Body of pancreas (tissue), 4 donors: Measurements from ENCODE around the gene NUP98. TPM values are rescaled to one million over a fixed set of nuclear protein-coding genes. Genes with fewer than 3 reads are reported as not detected.
"Not testable (repeated sequence)": the region's sequence is repeated elsewhere in the genome, so short reads cannot be mapped to it uniquely, and the experiment has no call there.

Experiments
- ATAC-seq: fragments of 150-250 bp; one replicate; pipeline ENCODE4 v1.9.1; 2016
- DNase-seq, 4 donors: peaks; one replicate each; pipeline ENCODE4 v3.0.0-alpha.2; 2019
- H3K27ac ChIP-seq, 4 donors: fragments of 200-600 bp; sonication (generic); 1 replicate in 3 of 4; 2 replicates in 1 of 4; pipeline versions ENCODE4 v1.5.1 to v1.6.1; 2016 to 2019; ENCODE audit warnings: mild to moderate bottlenecking in 1 of 4, mixed read lengths in 1 of 4, moderate library complexity in 1 of 4
- H3K27me3 ChIP-seq, 2 donors: fragments of 200-600 bp; sonication (generic); one replicate each; pipeline ENCODE4 v1.6.0; 2016; ENCODE audit warnings: mild to moderate bottlenecking in 1 of 2
- H3K36me3 ChIP-seq, 2 donors: fragments of 200-600 bp; sonication (generic); replicated peaks in 1 of 2; 2 replicates each; pipeline ENCODE4 v1.5.1; 2016; ENCODE audit warnings: low read depth in 2 of 2; ENCODE audit not compliant: insufficient read depth in 1 of 2
- H3K4me1 ChIP-seq: fragments of 200-600 bp; sonication (generic); one replicate; pipeline ENCODE4 v1.6.0; 2016
- H3K4me3 ChIP-seq, 2 donors: fragments of 200-600 bp; sonication (generic); 1 replicate in 1 of 2; 2 replicates in 1 of 2; pipeline ENCODE4 v1.5.1; 2016 to 2019
- H3K9me3 ChIP-seq, 3 donors: fragments of 200-600 bp; sonication (generic); 1 replicate in 2 of 3; 2 replicates in 1 of 3; pipeline ENCODE4 v1.5.1; 2016
- CTCF ChIP-seq, 7 experiments: fragments of 450-650 bp in 4 of 7; fragments of 200-600 bp in 3 of 7; sonication (generic) in 3 of 7; IDR thresholded peaks; one replicate each; pipeline ENCODE4 v1.5.1; 2016 to 2019; ENCODE audit warnings: antibody characterized with exemption in 7 of 7
- POLR2A ChIP-seq, 3 donors: fragments of 450-650 bp; IDR thresholded peaks; one replicate each; pipeline ENCODE4 v1.6.1; 2016; ENCODE audit warnings: antibody characterized with exemption in 3 of 3, mild to moderate bottlenecking in 2 of 3
- WGBS, 2 donors: methylation state at CpG; one replicate each; pipeline ENCODE4 v1.1.5; 2017; 5-methylcytosine and 5-hydroxymethylcytosine counted together
- intact Hi-C: fragments of 100-400 bp; cut with DNase I; formaldehyde crosslinking; loops from one replicate; pipeline ENCODE4 v1.15.1; 2023
- total RNA-seq, 2 donors: library from RNA; depleted of rRNA; stranded (reverse); fragments of >200 nt; gene quantifications; one replicate each; pipeline ENCODE4 v1.1.0, GENCODE V29; 2016

The NUP98 gene
- total RNA-seq, 2 donors from 2014 or later: 37.9 to 62.0 TPM

DNA sequence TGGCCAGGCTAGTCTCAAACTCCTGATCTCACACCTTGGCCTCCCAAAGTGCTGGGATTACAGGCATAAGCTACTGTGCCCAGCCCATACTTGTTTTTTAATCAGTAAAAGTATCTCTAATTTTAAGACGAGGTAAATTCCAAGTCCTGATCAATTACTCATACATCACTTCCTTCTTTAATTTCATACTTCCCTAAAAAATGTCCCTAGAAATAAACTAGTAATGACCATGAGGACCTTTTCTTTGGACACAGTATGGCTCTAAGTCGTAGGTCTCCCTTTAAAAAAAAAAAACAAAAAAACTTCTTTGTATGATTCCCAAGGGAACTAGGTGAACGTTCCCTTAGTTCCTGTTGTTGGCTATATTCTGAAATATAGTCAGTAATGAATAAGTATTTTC, 29.8 kb downstream of the NUP98 start:
- TF ChIP-seq POLR2A (IDR thresholded peaks at IDR 0.05): no peak
- TF ChIP-seq CTCF (IDR thresholded peaks at IDR 0.05): no peak
- Histone ChIP-seq H3K27me3 (no peaks in the 10 kb centered on the region), H3K36me3 (peaks cover 8 to 44% of the 10 kb centered on the region in 2 donors), H3K4me1 (no peaks in the 10 kb centered on the region), H3K9me3 (no peaks in the 10 kb centered on the region), H3K27ac (no peak overlapping the region), H3K4me3 (no peak overlapping the region)
- ATAC-seq (no peak), DNase-seq (no peak)
- 64 to 77% methylated on average over 3 of the region's 3 CpGs for WGBS, 2 donors
- intact Hi-C loops: no loop called here

- H3K27ac ChIP-seq, intact Hi-C loops, H3K4me3 ChIP-seq, DNase-seq, H3K4me1 ChIP-seq, H3K27me3 ChIP-seq, H3K9me3 ChIP-seq, ATAC-seq: not testable (repeated sequence)
- WGBS, 2 donors: 82 to 90% methylated on average over 9 of the region's 9 CpGs
- H3K36me3 ChIP-seq: peaks cover 8 to 41% of the 10 kb centered on the region in 2 donors
Observed at GRCh38 chr11:3766836-3767235, 30.5 kb downstream of the NUP98 start.

DNA sequence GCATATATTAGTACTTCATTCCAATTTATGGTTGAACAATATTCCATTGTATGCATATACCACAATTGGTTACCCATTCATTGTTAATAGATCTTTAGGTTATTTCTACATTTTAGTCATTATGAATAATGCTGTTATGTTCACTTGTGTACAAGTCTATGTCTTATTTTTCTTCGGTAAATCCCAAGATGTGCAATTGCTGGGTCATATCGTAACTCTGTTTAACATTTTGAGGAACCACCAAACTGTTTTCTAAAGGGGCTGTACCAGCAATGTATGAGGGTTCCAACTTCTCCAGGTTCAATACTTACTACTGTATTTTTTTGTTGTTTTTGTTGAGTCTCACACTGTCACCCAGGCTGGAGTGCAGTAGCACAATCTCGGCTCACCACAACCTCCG, 33.1 kb downstream of the NUP98 start:
- WGBS, 2 donors: 96 to 97% methylated on average over 4 of the region's 4 CpGs
- no peaks in the 10 kb centered on the region for H3K9me3 ChIP-seq
- no peak overlapping the region for H3K27ac ChIP-seq
- no peak for TF ChIP-seq CTCF (IDR thresholded peaks at IDR 0.05)
- no peak for TF ChIP-seq POLR2A (IDR thresholded peaks at IDR 0.05)
- H3K4me3 ChIP-seq: no peak overlapping the region
- H3K27me3 ChIP-seq: no peaks in the 10 kb centered on the region
- DNase-seq: no peak
- intact Hi-C loops: no loop called here
- peaks cover 8 to 41% of the 10 kb centered on the region in 2 donors for H3K36me3 ChIP-seq
- H3K4me1 ChIP-seq: no peaks in the 10 kb centered on the region
- no peak for ATAC-seq

DNA sequence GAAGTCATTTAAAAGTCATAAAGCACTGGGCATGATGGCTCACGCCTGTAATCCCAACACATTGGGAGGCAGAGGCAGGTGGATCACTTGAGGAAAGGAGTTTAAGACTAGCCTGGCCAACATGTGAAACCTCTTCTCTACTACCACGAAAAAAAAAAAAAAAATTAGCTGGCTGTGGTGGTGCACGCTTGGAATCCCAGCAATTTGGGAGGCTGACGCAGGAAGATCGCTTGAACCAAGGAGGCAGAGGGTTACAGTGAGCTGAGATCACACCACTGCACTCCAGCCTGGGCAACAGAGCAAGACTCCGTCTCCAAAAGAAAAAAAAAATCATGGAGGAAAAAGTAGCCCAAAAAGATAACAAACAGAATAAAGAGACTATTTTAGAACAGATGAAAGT, 42.2 kb downstream of the NUP98 start:
- Histone ChIP-seq H3K27ac (no peak overlapping the region), H3K4me1 (no peaks in the 10 kb centered on the region), H3K36me3 (peaks cover 13 to 26% of the 10 kb centered on the region in 2 donors), H3K9me3 (no peaks in the 10 kb centered on the region), H3K4me3 (no peak overlapping the region), H3K27me3 (no peaks in the 10 kb centered on the region)
- TF ChIP-seq POLR2A (IDR thresholded peaks at IDR 0.05) (no peak), CTCF (IDR thresholded peaks at IDR 0.05) (no peak)
- DNase-seq (no peak), ATAC-seq (no peak)
- 92 to 93% methylated on average over 6 of the region's 6 CpGs for WGBS, 2 donors
- intact Hi-C loops: no loop called here

- WGBS, 2 donors: 72 to 77% methylated on average over 2 of the region's 2 CpGs
Observed at GRCh38 chr11:3753110-3753509, 44.2 kb downstream of the NUP98 start.

More at GRCh38 chr11:3753110-3753509, 44.2 kb downstream of the NUP98 start:
- Histone ChIP-seq H3K4me1 (no peaks in the 10 kb centered on the region), H3K4me3 (no peak overlapping the region), H3K9me3 (no peaks in the 10 kb centered on the region), H3K36me3 (peaks cover 16 to 20% of the 10 kb centered on the region in 2 donors), H3K27me3 (no peaks in the 10 kb centered on the region), H3K27ac (no peak overlapping the region)
- TF ChIP-seq CTCF (IDR thresholded peaks at IDR 0.05): no peak
- TF ChIP-seq POLR2A (IDR thresholded peaks at IDR 0.05): no peak
- intact Hi-C loops: no loop called here
- ATAC-seq (no peak), DNase-seq (no peak)
